MG63 (cell line): ENCODE measurements around the gene TOP2A. TPM values are rescaled to one million over a fixed set of nuclear protein-coding genes. Genes with fewer than 3 reads are reported as not detected.

Source experiments
- DNase-seq: peaks from one replicate; pipeline ENCODE4 v3.0.0-alpha.2; 2020
- H3K27me3 ChIP-seq: fragments of 250-450 bp; sonication (Bioruptor Pico); 2 replicates; pipeline ENCODE4 v1.5.1; 2020; ENCODE audit warnings: mild to moderate bottlenecking, moderate library complexity
- H3K36me3 ChIP-seq: fragments of 250-450 bp; sonication (Bioruptor Pico); 2 replicates; pipeline ENCODE4 v1.5.1; 2020; ENCODE audit warnings: mild to moderate bottlenecking, moderate library complexity
- H3K4me3 ChIP-seq: fragments of 250-450 bp; sonication (Bioruptor Pico); 2 replicates; pipeline ENCODE4 v1.5.1; 2020; ENCODE audit warnings: mild to moderate bottlenecking, moderate library complexity
- H3K9me3 ChIP-seq: fragments of 250-450 bp; sonication (Bioruptor Pico); 2 replicates; pipeline ENCODE4 v1.5.1; 2020; ENCODE audit warnings: mild to moderate bottlenecking, moderate library complexity
- total RNA-seq: library from RNA; depleted of rRNA; stranded (reverse); fragments of >200 nt; shearing (Covaris generic); gene quantifications from 2 replicates; pipeline ENCODE4 v1.2.3, GENCODE V29; 2014; ENCODE audit warnings: low replicate concordance; rRNA removed

TOP2A gene, protein sequence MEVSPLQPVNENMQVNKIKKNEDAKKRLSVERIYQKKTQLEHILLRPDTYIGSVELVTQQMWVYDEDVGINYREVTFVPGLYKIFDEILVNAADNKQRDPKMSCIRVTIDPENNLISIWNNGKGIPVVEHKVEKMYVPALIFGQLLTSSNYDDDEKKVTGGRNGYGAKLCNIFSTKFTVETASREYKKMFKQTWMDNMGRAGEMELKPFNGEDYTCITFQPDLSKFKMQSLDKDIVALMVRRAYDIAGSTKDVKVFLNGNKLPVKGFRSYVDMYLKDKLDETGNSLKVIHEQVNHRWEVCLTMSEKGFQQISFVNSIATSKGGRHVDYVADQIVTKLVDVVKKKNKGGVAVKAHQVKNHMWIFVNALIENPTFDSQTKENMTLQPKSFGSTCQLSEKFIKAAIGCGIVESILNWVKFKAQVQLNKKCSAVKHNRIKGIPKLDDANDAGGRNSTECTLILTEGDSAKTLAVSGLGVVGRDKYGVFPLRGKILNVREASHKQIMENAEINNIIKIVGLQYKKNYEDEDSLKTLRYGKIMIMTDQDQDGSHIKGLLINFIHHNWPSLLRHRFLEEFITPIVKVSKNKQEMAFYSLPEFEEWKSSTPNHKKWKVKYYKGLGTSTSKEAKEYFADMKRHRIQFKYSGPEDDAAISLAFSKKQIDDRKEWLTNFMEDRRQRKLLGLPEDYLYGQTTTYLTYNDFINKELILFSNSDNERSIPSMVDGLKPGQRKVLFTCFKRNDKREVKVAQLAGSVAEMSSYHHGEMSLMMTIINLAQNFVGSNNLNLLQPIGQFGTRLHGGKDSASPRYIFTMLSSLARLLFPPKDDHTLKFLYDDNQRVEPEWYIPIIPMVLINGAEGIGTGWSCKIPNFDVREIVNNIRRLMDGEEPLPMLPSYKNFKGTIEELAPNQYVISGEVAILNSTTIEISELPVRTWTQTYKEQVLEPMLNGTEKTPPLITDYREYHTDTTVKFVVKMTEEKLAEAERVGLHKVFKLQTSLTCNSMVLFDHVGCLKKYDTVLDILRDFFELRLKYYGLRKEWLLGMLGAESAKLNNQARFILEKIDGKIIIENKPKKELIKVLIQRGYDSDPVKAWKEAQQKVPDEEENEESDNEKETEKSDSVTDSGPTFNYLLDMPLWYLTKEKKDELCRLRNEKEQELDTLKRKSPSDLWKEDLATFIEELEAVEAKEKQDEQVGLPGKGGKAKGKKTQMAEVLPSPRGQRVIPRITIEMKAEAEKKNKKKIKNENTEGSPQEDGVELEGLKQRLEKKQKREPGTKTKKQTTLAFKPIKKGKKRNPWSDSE (N-terminal part only)
- total RNA-seq: 138 and 187 TPM in 2 replicates

DNA sequence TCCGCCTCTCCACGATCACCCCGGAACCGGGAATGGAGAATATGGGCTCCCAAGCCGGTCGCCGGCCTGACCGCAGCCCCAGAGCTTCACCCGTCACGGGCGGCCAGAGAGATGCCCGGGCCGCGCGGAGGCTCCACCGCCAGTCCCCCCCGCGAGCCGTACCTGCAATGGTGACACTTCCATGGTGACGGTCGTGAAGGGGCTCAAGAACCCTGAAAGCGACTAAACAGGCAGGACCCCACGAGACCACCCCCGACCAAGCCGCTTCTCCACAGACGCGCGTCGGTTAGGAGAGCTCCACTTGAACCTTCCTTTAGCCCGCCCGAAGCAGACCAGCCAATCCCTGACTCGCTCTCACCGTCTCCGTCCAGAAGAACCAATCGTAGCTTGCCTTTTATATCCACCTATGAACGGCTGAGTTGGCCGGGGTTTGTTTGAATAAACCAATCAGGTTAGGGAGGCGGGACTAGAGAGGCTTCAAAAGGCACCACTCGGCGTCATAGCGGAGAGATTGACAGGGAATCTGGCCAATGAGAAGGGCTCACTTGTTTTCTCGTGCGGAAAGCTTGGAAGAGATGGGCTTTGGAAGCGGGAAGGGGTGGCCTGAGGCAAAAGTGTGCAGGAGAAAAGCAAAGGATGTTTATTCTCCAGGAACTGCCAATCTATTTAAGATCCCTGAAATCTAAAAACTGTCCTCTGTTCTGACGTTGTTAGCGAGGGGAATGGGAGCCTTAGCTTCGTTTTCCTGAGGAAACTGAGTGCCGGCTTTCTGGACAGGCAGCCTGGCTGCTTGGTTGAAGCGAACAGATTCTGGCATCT, at the start of gene TOP2A:
Gene TOP2A (minus strand): TSS at position 288 of the 819 bp plus-strand sequence. CDS start 105 bp downstream, at position 183.
- peaks cover 42% of the 10 kb centered on the region for H3K36me3 ChIP-seq
- H3K27me3 ChIP-seq: no peaks in the 10 kb centered on the region
- H3K9me3 ChIP-seq: no peaks in the 10 kb centered on the region
- peak within 1 kb of the TSS; percentile 82 for H3K4me3 ChIP-seq
- DNase-seq: peak; percentile 98

DNA sequence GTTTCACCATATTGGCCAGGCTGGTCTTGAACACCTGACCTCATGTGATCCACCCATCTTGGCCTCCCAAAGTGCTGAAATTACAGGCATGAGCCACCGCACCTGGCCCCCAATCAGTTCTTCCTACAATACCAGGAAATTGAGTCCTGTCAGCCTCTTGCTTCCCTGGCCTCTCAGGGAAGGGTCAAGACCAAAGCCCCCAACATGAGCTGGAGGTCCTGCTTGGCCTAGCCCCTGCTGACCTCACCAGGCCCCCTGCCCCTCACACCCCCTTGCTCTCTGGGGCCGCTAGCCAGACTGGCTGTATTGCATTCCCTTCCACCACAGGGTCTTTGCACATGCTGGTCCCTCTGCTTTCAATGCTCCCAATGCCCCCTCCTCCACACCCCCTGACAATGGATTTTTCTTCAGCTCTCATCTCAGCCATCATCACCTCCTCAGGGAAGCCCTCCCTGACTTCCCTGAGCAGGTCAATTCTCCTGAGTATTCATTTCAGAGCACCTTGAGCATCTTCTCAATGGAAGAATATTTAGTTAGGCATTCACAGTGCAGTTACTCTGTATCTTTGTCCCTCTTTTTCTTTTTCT, 49.7 kb upstream of the TOP2A start:
- DNase-seq: no peak
- no peaks in the 10 kb centered on the region for H3K9me3 ChIP-seq
- H3K36me3 ChIP-seq: no peaks in the 10 kb centered on the region
- no peak overlapping the region for H3K4me3 ChIP-seq
- 0 out of 2 replicates have a peak, but pooled peaks cover 2% of the 10 kb centered on the region for H3K27me3 ChIP-seq

DNA sequence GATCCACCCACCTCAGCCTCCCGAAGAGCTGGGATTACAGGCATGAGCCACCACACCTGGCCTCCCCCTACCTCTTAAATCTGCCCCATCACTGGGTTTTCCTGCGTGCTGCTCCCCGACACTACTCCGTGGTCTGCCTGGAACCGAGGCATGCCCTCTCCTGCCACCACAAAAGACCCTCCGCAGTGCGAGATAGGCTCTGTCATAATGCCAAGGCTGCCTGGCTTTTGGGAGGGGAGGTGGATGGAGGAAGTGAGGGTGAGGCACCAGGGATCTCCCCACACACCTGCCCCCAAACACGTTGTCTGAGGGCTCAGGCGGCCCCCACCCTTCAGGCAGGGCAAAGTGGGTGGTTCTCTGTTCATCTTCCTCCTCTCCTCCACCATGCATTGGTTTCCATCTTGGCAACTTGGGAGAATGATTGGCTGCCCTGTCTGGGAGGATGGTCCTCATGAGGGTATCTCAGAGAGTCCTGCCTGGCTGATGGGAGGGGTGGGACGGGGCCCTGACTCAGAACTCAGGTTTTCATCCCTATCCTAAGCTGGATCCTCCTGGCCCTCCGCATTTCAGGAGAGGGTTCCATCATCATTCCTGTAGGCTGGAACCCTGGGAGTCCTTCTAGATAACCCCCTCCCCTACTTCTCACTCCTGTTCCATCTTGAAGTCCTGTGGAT, 48.7 kb upstream of the TOP2A start:
- H3K9me3 ChIP-seq: no peaks in the 10 kb centered on the region
- DNase-seq: no peak

DNA sequence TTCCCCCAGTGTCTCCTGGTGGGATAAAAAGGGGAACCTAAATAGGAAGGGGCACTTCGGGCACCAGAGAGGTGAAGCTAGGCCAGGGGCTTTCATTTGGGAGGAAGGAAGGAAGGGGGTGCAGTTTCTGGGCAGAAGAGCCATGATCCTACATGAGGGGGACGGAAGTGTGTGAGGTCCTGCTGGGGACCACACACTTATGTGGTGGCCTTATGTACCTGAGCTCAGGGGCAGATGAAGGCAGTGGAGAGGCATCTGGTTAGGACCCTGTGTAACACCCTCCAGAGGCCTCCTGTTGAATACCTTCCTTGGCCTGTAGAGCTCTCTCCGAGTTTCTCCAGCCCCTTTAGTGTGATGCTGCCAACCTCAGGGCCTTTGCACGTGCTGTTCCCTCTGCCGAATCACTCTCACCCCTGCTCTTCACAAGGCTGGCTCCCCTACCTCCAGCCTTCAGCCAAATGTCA, 46.7 kb upstream of the TOP2A start:
- H3K27me3 ChIP-seq: 0 out of 2 replicates have a peak, but pooled peaks cover 2% of the 10 kb centered on the region
- no peaks in the 10 kb centered on the region for H3K9me3 ChIP-seq
- H3K36me3 ChIP-seq: no peaks in the 10 kb centered on the region
- no peak for DNase-seq
- no peak overlapping the region for H3K4me3 ChIP-seq

More for the DNA sequence above, 48.7 kb upstream of the TOP2A start:
- 0 out of 2 replicates have a peak, but pooled peaks cover 2% of the 10 kb centered on the region for H3K27me3 ChIP-seq
- H3K36me3 ChIP-seq: no peaks in the 10 kb centered on the region
- no peak overlapping the region for H3K4me3 ChIP-seq

DNA sequence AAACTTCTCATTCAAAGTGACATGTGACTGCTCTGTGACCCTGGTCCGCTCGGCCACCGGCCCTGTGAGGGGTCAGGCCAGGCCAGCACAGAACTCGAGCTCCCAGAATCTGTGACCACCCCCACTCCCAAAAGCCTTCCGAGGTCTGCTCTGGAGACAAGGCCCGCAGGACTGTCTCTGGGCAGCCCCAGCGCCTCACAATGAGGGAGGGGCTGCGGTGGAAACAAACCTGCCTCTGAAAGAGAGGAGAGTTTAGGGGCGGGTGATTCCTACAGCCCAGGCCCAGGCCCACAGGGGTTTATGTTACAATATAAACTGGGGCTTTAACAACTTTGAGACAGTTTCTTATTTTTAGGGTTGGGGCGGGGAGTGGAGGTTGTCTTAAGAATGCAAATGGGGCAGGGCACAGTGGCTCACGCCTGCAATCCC, 45.4 kb upstream of the TOP2A start:
- Histone ChIP-seq H3K27me3 (0 out of 2 replicates have a peak, but pooled peaks cover 2% of the 10 kb centered on the region), H3K9me3 (no peaks in the 10 kb centered on the region), H3K4me3 (no peak overlapping the region), H3K36me3 (no peaks in the 10 kb centered on the region)
- DNase-seq: no peak

DNA sequence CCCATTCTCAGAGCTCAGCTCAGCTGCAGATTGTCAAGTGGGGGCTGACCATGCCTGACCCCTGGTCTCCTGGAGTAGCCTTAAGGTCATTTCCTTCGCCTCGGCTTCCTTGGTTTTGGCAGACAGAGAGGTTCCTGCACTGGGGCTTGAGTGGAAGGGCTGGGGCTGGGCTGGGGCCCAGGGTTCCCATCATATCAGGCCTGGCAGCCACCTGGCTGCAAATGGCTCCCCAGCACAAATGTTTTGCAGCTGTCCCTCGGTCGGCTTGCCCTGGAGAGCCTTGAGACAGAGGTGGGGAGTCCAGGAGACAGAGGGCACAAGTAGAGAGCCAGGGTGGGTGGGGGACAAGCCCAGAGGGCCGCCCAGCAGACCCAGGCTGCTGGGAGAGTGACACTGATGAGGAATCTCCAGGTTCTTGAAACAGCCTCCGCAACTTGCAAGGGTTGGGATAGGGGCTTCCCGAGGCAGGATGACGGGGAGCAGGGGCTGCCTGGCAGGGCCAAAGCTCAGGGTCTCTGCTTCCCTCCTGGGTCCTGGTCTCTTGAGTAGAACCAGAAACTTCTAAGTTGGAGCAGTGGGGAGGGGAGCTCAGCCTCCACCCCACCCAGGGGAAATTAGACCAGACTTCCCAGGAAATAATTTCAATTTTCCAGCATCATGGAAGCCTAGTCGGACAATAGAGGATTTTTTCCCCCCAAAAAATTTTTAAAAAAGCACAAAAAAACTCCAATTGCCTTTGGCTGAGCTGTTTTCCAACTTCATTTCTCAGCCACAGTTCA, 44.8 kb upstream of the TOP2A start:
- DNase-seq: no peak
- H3K4me3 ChIP-seq: no peak overlapping the region
- 0 out of 2 replicates have a peak, but pooled peaks cover 2% of the 10 kb centered on the region for H3K27me3 ChIP-seq
- no peaks in the 10 kb centered on the region for H3K9me3 ChIP-seq
- no peaks in the 10 kb centered on the region for H3K36me3 ChIP-seq

DNA sequence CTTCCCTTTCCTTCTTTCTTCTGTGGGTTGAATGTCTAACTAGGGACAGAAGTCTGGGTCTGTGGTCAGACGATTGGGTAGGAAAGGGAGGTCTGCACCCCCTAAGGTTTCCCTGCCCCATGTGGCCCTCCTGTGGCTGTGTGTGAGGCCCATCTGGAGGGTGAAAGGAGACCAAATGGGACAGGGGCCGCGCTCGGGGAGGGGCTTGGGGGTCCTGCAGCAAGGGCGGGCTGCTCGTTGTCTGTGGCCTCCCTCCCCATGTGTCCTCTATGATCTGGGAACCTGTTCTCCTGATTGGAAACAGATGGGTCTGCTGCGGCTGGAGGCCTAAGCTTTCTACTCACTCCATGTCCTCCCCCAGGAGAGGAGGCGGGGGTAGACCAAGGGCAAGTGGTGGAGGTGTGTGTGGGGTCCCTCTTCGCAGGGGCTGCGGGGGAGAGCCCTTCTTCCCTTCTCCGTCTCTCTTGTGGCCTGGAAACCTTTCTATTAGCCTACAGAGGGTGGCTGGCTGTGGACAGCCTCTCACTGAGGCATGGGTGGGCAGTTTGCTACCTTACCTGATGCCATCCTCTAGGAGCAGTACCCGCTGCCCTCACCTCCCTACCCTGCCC, 44.1 kb upstream of the TOP2A start:
- Histone ChIP-seq H3K27me3 (0 out of 2 replicates have a peak, but pooled peaks cover 2% of the 10 kb centered on the region), H3K9me3 (no peaks in the 10 kb centered on the region), H3K36me3 (no peaks in the 10 kb centered on the region), H3K4me3 (no peak overlapping the region)
- DNase-seq: no peak

DNA sequence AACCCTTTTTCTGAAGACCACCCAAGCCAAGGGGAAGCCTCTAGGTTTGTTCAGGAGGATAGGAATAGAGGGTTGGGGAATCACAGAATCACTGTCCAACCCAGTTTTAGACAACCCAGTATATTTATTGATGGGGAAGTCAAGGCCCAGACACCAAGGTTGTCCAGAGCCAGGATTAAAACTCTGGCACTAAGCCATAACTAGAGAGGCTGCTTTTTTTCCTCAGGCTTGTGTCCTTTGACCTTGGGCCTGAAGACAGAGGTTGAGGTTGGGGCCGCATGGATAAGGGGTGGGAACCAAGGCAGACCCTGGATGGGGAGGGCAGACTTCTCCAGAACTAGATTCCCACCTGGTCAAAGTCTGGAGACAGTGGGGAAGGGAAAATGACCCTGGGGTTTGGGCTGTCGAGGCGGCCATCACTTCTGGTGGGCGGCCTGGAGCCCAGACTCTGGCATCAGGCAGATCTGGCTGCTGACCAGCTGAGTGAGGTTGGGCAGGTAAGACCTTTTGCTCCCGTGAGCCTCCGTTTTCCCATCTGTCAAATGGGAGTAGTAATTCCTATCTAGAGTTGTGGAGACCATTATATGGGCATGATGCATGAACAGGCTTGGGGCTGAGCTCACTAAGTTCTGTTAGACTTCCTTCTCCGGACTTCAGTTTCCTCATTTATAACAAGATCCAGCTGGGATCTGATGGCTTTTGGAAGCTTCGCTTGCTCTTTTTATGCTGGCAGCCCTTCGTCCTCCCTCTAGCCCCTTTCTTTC, 43.5 kb upstream of the TOP2A start:
- Histone ChIP-seq H3K4me3 (no peak overlapping the region), H3K9me3 (no peaks in the 10 kb centered on the region), H3K36me3 (no peaks in the 10 kb centered on the region), H3K27me3 (0 out of 2 replicates have a peak, but pooled peaks cover 2% of the 10 kb centered on the region)
- DNase-seq: no peak

DNA sequence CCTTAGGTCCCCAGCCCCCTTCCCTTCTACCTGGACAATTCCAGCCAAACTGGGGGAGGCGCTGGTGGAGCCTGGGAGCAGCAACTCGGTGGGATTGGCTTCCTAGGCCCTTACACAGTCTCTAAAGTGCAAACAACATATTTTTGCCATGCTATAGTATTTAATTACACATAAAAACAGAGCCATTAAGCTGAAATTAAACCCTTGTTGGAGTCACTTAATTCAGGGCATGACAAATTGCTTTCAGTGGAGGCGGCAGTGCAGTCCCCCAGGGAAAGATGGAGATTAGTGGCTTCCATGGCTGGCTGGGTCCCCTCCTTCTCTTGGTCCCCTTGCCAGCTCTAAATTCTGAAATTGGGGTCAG, 42.9 kb upstream of the TOP2A start:
- no peak for DNase-seq
- no peaks in the 10 kb centered on the region for H3K27me3 ChIP-seq
- no peaks in the 10 kb centered on the region for H3K9me3 ChIP-seq
- H3K4me3 ChIP-seq: no peak overlapping the region
- H3K36me3 ChIP-seq: no peaks in the 10 kb centered on the region

DNA sequence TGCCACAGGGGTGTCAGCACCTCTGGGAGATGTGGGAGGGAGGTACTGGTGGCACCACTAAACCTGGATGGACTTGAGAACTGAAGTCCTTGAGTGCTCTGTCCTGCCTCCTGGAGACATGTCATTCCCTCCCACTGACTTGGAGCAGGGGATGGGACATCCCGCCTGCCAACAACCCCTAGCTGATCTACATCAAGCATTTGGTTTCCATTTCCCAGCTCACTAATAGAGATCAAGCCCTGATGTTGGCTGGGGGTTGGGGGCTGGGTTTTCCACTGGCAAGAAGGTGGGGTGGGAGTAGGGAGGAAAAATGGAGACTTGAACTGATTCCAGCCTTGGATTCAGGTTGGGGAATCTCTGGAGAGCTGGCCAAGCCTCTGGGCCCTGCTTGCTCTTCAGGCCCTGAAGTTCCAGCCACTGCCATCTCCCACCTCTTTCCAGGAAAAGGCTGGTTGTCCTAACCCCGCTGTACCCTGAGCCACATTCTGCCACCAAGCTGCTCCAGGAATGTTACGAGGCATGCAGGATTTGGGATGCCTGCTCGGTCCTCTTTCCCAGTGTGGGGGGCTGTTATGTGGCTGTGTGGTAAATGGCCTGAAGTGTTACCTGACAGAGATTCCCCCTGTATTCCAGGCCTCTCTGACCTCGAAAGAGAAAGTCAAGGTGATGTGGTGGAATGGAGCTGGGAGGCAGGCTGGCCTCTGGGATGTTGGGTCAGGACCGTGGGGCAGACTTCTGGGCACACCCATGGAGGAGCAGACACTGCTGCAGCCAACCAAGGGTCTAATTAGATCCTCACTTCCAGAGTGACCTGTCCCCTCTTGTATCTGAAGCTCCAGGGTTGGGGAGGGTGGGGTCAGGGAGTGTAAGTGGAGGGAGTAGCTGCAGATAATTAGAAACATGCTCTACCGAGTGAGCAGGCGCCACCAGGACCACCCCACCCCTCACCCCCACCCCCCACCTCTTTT, 42.2 kb upstream of the TOP2A start:
- no peaks in the 10 kb centered on the region for H3K27me3 ChIP-seq
- DNase-seq: no peak
- no peaks in the 10 kb centered on the region for H3K9me3 ChIP-seq
- no peak overlapping the region for H3K4me3 ChIP-seq
- no peaks in the 10 kb centered on the region for H3K36me3 ChIP-seq

DNA sequence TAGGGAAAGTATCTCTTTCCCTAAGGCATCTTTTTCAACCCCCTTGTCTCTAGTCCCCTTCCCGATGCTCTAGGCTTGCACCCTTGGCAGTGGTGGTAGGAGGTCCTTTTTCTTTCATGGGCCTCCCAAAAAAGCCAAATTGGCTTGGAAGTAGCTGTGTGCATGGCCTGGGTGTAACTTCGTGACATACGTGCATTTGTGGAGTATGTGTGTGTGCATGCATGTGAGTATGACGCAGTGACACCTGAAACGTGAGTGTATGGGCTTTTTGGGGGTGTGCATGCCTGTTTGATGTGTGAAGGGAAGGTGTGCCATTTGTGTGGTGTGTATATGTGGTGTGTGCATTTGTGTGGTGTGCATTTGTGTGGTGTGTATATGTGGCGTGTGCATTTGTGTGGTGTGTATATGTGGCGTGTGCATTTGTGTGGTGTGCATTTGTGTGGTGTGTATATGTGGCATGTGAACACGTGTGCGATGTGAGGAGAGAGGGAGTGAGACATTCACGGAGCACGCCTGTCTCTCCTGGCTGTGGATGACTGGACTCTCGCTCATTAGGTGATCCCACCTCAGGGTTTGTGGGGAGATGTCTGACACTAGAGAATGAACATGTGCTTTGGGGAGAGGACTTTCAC, 41.3 kb upstream of the TOP2A start:
- no peak for DNase-seq
- no peaks in the 10 kb centered on the region for H3K9me3 ChIP-seq
- H3K27me3 ChIP-seq: no peaks in the 10 kb centered on the region
- H3K36me3 ChIP-seq: no peaks in the 10 kb centered on the region
- H3K4me3 ChIP-seq: no peak overlapping the region
